GM21529 (cell line): ENCODE data around the gene USP17L10.
"Not testable (repeated sequence)": the region's sequence is repeated elsewhere in the genome, so short reads cannot be mapped to it uniquely, and the experiment has no call there.

Source experiments
- ATAC-seq: cut with Tn5 transposase; IDR thresholded peaks from one replicate; pipeline ENCODE4 v1.9.1; 2021; ENCODE audit not compliant: unreplicated experiment

The USP17L10 gene, protein sequence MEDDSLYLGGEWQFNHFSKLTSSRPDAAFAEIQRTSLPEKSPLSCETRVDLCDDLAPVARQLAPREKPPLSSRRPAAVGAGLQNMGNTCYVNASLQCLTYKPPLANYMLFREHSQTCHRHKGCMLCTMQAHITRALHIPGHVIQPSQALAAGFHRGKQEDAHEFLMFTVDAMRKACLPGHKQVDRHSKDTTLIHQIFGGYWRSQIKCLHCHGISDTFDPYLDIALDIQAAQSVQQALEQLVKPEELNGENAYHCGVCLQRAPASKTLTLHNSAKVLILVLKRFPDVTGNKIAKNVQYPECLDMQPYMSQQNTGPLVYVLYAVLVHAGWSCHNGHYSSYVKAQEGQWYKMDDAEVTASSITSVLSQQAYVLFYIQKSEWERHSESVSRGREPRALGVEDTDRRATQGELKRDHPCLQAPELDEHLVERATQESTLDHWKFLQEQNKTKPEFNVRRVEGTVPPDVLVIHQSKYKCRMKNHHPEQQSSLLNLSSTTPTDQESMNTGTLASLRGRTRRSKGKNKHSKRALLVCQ

DNA sequence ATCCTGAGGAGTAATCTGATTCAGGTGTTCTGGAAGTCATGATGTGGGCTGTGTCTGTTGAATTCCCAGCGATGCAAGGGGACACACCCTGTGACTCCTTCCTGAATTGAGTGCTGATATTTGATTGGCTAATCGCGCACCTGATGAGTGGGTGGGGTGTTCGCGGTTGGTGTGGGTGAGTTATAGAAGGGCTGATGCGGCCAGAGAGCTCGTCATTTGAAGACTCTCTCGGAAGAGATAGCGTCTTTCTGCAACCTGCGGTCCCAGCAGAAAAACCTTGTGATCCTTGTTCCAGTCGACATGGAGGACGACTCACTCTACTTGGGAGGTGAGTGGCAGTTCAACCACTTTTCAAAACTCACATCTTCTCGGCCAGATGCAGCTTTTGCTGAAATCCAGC lies at the start of gene USP17L10:
Gene USP17L10, plus strand, starts transcription at position 301 of the 400 bp plus-strand sequence. Its CDS starts 0 bp downstream, at position 301.
- ATAC-seq, result not testable (repeated sequence)

DNA sequence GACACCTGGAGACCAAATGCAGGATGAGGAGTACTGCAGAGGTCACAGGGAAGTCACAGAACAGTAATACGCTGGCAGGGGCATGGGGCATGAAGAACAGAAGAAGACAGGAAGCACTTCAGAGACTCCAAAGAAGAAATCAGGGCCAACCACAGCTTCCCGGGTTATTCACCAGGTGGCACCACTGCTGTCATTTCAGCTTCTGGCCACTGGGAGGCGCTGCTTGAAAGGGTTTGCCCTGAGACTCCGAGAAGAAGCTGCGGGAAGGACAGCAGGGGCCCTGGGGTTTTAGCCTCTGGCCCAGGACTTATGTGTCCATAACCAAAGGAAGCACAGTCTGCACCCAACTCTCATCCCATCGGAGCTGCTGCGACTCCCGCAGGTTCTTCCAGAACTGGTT lies 44.5 kb upstream of the USP17L10 start:
- not testable (repeated sequence) for ATAC-seq

DNA sequence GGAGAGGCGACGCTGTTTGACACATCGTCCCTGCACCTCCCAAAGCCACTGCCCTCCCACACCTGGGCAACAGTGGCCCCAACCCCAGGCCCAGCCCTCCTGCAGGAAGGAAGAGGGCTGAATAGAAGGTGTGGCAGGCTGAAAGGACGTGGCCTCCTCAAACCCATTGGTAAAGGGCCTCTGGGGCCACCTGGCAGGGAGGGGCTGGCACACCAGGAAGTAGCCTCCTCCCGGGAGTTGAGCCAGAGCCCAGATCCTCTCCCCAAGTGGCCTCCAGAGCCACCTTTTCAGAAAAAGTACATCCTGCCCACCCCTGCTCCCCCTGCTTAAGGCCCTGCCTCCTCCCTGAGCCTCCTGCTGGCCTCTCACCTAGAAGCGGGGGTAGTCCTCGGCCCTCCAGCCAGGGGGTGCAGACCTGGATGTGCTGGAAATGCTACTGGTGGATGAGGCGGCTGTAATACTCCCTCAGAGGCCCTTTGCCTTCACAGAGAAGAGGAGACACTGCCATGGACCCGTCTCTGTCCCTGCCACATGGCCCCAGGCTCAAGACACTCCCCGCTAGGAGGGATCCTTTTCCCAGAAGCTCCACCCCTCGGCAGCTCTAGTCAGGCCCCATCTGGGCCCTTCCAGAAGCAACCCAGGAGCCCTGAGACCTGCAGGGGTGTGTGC lies 40.5 kb upstream of the USP17L10 start, which contains the start of gene FAM90A26:
Gene FAM90A26, plus strand, starts transcription at position 619 of the 669 bp plus-strand sequence. CDS start 2,764 bp downstream, outside the sequence.
- not testable (repeated sequence) for ATAC-seq

DNA sequence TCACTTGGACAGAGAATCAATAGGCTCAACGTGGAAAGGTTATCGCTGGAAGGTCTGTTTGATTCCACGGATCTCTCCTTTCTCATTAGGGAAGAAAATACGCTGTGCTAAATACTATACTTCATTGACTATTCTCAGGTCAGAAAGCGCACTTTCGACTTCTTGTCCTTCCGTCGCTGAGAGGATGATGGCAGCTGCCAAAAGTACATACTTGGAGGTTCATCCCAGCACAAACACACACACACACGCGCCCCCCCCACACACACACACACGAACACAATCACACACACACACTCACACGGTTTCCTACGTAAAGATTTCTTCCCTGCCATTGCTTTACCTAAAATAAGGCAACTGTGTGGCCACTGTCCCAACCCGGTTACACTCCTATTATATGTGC lies 4.2 kb downstream of the USP17L10 start:
- ATAC-seq, result not testable (repeated sequence)

DNA sequence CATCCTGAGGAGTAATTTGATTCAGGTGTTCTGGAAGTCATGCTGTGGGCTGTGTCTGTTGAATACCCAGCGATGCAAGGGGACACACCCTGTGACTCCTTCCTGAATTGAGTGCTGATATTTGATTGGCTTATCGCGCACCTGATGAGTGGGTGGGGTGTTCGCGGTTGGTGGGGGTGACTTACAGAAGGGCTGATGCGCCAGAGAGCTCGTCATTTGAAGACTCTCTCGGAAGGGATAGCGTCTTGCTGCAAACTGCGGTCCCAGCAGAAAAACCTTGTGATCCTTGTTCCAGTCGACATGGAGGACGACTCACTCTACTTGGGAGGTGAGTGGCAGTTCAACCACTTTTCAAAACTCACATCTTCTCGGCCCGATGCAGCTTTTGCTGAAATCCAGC lies 4.6 kb downstream of the USP17L10 start, which contains the start of gene USP17L11:
Gene USP17L11, plus strand, starts transcription at position 301 of the 400 bp plus-strand sequence. Its CDS starts 0 bp downstream, at position 301.
- ATAC-seq, result not testable (repeated sequence)

DNA sequence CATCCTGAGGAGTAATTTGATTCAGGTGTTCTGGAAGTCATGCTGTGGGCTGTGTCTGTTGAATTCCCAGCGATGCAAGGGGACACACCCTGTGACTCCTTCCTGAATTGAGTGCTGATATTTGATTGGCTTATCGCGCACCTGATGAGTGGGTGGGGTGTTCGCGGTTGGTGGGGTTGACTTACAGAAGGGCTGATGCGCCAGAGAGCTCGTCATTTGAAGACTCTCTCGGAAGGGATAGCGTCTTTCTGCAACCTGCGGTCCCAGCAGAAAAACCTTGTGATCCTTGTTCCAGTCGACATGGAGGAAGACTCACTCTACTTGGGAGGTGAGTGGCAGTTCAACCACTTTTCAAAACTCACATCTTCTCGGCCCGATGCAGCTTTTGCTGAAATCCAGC lies 9.4 kb downstream of the USP17L10 start, which contains the start of gene USP17L12:
Gene USP17L12, plus strand, starts transcription at position 301 of the 400 bp plus-strand sequence. Its CDS starts 0 bp downstream, at position 301.
- not testable (repeated sequence) for ATAC-seq

DNA sequence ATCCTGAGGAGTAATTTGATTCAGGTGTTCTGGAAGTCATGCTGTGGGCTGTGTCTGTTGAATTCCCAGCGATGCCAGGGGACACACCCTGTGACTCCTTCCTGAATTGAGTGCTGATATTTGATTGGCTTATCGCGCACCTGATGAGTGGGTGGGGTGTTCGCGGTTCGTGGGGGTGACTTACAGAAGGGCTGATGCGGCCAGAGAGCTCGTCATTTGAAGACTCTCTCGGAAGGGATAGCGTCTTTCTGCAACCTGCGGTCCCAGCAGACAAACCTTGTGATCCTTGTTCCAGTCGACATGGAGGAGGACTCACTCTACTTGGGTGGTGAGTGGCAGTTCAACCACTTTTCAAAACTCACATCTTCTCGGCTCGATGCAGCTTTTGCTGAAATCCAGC lies 14.1 kb downstream of the USP17L10 start, which contains the start of gene USP17L13:
Gene USP17L13, plus strand, starts transcription at position 301 of the 400 bp plus-strand sequence. Its CDS starts 0 bp downstream, at position 301.
- ATAC-seq, result not testable (repeated sequence)

DNA sequence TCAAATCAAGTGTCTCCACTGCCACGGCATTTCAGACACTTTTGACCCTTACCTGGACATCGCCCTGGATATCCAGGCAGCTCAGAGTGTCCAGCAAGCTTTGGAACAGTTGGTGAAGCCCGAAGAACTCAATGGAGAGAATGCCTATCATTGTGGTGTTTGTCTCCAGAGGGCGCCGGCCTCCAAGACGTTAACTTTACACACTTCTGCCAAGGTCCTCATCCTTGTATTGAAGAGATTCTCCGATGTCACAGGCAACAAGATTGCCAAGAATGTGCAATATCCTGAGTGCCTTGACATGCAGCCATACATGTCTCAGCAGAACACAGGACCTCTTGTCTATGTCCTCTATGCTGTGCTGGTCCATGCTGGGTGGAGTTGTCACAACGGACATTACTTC lies 19.8 kb downstream of the USP17L10 start:
- not testable (repeated sequence) for ATAC-seq

DNA sequence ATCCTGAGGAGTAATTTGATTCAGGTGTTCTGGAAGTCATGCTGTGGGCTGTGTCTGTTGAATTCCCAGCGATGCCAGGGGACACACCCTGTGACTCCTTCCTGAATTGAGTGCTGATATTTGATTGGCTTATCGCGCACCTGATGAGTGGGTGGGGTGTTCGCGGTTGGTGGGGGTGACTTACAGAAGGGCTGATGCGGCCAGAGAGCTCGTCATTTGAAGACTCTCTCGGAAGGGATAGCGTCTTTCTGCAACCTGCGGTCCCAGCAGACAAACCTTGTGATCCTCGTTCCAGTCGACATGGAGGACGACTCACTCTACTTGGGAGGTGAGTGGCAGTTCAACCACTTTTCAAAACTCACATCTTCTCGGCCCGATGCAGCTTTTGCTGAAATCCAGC lies 23.6 kb downstream of the USP17L10 start, which contains the start of gene USP17L15:
Gene USP17L15, plus strand, starts transcription at position 301 of the 400 bp plus-strand sequence. Its CDS starts 0 bp downstream, at position 301.
- ATAC-seq, result not testable (repeated sequence)

DNA sequence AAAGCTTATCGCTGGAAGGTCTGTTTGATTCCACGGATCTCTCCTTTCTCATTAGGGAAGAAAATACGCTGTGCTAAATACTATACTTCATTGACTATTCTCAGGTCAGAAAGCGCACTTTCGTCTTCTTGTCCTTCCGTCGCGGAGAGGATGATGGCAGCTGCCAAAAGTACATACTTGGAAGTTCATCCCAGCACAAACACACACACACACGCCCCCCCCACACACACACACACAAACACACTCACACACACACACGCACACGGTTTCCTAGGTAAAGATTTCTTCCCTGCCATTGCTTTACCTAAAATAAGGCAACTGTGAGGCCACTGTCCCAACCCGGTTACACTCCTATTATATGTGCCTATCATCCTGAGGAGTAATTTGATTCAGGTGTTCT lies 28.0 kb downstream of the USP17L10 start:
- not testable (repeated sequence) for ATAC-seq

DNA sequence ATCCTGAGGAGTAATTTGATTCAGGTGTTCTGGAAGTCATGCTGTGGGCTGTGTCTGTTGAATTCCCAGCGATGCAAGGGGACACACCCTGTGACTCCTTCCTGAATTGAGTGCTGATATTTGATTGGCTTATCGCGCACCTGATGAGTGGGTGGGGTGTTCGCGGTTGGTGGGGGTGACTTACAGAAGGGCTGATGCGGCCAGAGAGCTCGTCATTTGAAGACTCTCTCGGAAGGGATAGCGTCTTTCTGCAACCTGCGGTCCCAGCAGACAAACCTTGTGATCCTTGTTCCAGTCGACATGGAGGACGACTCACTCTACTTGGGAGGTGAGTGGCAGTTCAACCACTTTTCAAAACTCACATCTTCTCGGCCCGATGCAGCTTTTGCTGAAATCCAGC lies 33.1 kb downstream of the USP17L10 start, which contains the start of gene USP17L17:
Gene USP17L17, plus strand, starts transcription at position 301 of the 400 bp plus-strand sequence. Its CDS starts 0 bp downstream, at position 301.
- ATAC-seq, result not testable (repeated sequence)

DNA sequence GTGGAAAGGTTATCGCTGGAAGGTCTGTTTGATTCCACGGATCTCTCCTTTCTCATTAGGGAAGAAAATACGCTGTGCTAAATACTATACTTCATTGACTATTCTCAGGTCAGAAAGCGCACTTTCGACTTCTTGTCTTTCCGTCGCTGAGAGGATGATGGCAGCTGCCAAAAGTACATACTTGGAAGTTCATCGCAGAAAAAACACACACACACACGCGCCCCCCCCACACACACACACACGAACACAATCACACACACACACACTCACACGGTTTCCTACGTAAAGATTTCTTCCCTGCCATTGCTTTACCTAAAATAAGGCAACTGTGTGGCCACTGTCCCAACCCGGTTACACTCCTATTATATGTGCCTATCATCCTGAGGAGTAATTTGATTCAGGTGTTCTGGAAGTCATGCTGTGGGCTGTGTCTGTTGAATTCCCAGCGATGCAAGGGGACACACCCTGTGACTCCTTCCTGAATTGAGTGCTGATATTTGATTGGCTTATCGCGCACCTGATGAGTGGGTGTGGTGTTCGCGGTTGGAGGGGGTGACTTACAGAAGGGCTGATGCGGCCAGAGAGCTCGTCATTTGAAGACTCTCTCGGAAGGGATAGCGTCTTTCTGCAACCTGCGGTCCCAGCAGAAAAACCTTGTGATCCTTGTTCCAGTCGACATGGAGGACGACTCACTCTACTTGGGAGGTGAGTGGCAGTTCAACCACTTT lies 37.7 kb downstream of the USP17L10 start, which contains the start of gene USP17L18:
Gene USP17L18, plus strand, starts transcription at position 678 of the 728 bp plus-strand sequence. Its CDS starts 0 bp downstream, at position 678.
- not testable (repeated sequence) for ATAC-seq

DNA sequence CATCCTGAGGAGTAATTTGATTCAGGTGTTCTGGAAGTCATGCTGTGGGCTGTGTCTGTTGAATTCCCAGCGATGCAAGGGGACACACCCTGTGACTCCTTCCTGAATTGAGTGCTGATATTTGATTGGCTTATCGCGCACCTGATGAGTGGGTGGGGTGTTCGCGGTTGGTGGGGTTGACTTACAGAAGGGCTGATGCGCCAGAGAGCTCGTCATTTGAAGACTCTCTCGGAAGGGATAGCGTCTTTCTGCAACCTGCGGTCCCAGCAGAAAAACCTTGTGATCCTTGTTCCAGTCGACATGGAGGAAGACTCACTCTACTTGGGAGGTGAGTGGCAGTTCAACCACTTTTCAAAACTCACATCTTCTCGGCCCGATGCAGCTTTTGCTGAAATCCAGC lies 42.6 kb downstream of the USP17L10 start, which contains the start of gene USP17L19:
Gene USP17L19, plus strand, starts transcription at position 301 of the 400 bp plus-strand sequence. Its CDS starts 0 bp downstream, at position 301.
- not testable (repeated sequence) for ATAC-seq

DNA sequence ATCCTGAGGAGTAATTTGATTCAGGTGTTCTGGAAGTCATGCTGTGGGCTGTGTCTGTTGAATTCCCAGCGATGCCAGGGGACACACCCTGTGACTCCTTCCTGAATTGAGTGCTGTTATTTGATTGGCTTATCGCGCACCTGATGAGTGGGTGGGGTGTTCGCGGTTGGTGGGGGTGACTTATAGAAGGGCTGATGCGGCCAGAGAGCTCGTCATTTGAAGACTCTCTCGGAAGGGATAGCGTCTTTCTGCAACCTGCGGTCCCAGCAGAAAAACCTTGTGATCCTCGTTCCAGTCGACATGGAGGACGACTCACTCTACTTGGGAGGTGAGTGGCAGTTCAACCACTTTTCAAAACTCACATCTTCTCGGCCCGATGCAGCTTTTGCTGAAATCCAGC lies 47.4 kb downstream of the USP17L10 start, which contains the start of gene USP17L20:
Gene USP17L20, plus strand, starts transcription at position 301 of the 400 bp plus-strand sequence. Its CDS starts 0 bp downstream, at position 301.
- ATAC-seq, result not testable (repeated sequence)
